Transverse colon (tissue), 4 donors: ENCODE data around the gene SEC14L1.

Experiments used
- POLR2A ChIP-seq: fragments of 450-650 bp; IDR thresholded peaks from one replicate; pipeline ENCODE4 v1.6.1; 2016; ENCODE audit warnings: antibody characterized with exemption, mild to moderate bottlenecking, moderate library complexity
- POLR2AphosphoS5 ChIP-seq, 3 donors: sonication (generic); formaldehyde crosslinking; IDR thresholded peaks; one replicate each; pipeline ENCODE4 v1.6.1; 2016; ENCODE audit warnings: antibody characterized with exemption in 3 of 3
- TF ChIP-seq, protein P1 (sequence below), 5 experiments: fragments of 200-600 bp in 3 of 5; fragments of 450-650 bp in 2 of 5; sonication (generic) in 3 of 5; IDR thresholded peaks; 1 replicate in 2 of 5; 2 replicates in 3 of 5; pipeline ENCODE4 v1.5.1; 2016 to 2017; ENCODE audit warnings: antibody characterized with exemption in 5 of 5, inconsistent platforms in 3 of 5, mild to moderate bottlenecking in 2 of 5, moderate library complexity in 1 of 5

DNA sequence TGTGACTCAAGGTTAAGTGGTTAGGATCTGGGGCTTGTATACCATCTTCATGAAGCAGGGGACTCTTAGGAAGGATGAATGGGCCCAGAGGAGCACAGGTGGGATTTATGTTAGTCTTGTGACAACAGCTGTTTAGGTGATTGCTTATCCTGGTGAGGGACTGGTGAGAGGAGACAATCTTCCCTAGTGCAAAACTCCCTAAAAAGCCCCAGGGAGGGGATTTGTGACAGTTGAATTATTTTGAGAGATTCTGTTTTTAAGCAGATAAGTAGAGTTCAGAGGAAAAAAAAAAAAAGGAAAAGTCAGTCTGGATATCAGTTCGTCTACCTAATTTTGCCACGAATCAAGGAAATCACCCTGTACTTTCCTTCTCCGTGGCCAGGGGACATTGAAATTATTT is 35.1 kb upstream of the SEC14L1 start:
- TF ChIP-seq POLR2A: no peak
- TF ChIP-seq, protein P1, sequence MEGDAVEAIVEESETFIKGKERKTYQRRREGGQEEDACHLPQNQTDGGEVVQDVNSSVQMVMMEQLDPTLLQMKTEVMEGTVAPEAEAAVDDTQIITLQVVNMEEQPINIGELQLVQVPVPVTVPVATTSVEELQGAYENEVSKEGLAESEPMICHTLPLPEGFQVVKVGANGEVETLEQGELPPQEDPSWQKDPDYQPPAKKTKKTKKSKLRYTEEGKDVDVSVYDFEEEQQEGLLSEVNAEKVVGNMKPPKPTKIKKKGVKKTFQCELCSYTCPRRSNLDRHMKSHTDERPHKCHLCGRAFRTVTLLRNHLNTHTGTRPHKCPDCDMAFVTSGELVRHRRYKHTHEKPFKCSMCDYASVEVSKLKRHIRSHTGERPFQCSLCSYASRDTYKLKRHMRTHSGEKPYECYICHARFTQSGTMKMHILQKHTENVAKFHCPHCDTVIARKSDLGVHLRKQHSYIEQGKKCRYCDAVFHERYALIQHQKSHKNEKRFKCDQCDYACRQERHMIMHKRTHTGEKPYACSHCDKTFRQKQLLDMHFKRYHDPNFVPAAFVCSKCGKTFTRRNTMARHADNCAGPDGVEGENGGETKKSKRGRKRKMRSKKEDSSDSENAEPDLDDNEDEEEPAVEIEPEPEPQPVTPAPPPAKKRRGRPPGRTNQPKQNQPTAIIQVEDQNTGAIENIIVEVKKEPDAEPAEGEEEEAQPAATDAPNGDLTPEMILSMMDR (IDR thresholded peaks at IDR 0.05): no peak
- TF ChIP-seq POLR2AphosphoS5 (IDR thresholded peaks at IDR 0.05): no peak
